H7 (cell line): Measurements from ENCODE around the gene DENND2D. TPM values are rescaled to one million over a fixed set of nuclear protein-coding genes. Genes with fewer than 3 reads are reported as not detected.
A peak's percentile ranks its signal among the peaks of the same experiment; 100 is the strongest.

Experiments used
- DNase-seq: peaks from one replicate; pipeline ENCODE4 v3.0.0; 2012
- H3K27me3 ChIP-seq: 2 replicates; pipeline ENCODE4 v1.6.0; 2011; ENCODE audit warnings: mild to moderate bottlenecking, low read length; ENCODE audit not compliant: control insufficient read depth, insufficient read depth
- H3K36me3 ChIP-seq: replicated peaks from 2 replicates; pipeline ENCODE4 v1.5.1; 2011; ENCODE audit warnings: low read length; ENCODE audit not compliant: control insufficient read depth, insufficient read depth
- H3K4me3 ChIP-seq: 2 replicates; pipeline ENCODE4 v1.5.1; 2011; ENCODE audit warnings: low read depth, mild to moderate bottlenecking, control low read depth, low read length, moderate library complexity; ENCODE audit not compliant: insufficient read depth
- total RNA-seq: library from RNA; depleted of rRNA; stranded (reverse); fragments of >200 nt; shearing (Covaris generic); gene quantifications from 2 replicates; pipeline ENCODE4 v1.2.3, GENCODE V29; 2014

DENND2D gene
- total RNA-seq, 1 experiment from 2014 or later, result not detected

- Histone ChIP-seq H3K36me3 (no peaks in the 10 kb centered on the region), H3K4me3 (no peak within 1 kb of the TSS), H3K27me3 (peaks cover 6% of the 10 kb centered on the region; the same call in 1 of the 2 replicates)
- no peak for DNase-seq
Observed at GRCh38 chr1:111227434-111227833, 27.0 kb upstream of the DENND2D start, which contains the start of gene CHI3L2. CHI3L2 (plus strand) TSS chr1:111227713; CDS start chr1:111227730, 17 bp downstream.

DNA sequence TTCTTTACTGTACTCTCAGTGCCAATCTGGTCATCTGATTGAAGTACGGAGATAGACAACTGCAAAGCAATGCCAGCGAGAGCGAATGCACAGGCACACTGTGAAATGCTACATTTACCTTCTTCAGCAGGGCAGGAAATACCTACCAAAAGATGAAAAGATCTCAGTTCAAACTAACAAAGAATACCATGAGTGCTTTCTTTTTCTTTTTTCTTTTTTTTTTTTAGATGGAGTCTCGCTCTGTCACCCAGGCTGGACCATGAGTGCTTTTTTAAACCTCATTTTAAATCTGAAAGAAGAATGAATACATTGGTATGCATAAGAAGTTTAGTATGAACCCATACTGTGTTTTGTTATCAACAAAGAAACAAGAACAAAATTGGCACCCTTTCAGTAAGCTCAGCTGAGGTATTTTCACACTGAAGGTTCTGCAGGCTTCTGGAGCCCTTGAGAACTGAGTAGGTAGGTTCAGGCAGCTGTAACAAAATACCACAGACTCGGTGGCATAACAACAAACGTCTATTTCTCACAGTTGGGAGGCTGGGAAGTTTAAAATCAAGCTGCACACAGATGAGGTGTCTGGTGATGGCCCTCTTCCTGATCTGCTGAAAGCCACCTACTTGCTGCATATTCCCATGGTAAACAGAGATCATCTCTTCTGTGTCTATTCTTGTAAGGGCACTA is 25.4 kb upstream of the DENND2D start:
- DNase-seq, result no peak
- H3K27me3 ChIP-seq, result peaks cover 6% of the 10 kb centered on the region; the same call in 1 of the 2 replicates
- no peaks in the 10 kb centered on the region for H3K36me3 ChIP-seq
- no peak overlapping the region for H3K4me3 ChIP-seq

- Histone ChIP-seq H3K27me3 (peaks cover 6% of the 10 kb centered on the region; the same call in 1 of the 2 replicates), H3K36me3 (no peaks in the 10 kb centered on the region), H3K4me3 (no peak overlapping the region)
- DNase-seq, result no peak
Observed at GRCh38 chr1:111225091-111225490, 24.6 kb upstream of the DENND2D start.

GRCh38 chr1:111223126-111223685 is 22.8 kb upstream of the DENND2D start:
- H3K36me3 ChIP-seq, result no peaks in the 10 kb centered on the region
- peaks cover 5% of the 10 kb centered on the region; the same call in 1 of the 2 replicates for H3K27me3 ChIP-seq
- DNase-seq, result no peak
- no peak overlapping the region for H3K4me3 ChIP-seq

- Histone ChIP-seq H3K27me3 (peaks cover 3% of the 10 kb centered on the region; the same call in 1 of the 2 replicates), H3K36me3 (no peaks in the 10 kb centered on the region), H3K4me3 (no peak overlapping the region)
- peak; percentile 91 for DNase-seq
Observed at GRCh38 chr1:111222308-111223125, 22.1 kb upstream of the DENND2D start.

DNA sequence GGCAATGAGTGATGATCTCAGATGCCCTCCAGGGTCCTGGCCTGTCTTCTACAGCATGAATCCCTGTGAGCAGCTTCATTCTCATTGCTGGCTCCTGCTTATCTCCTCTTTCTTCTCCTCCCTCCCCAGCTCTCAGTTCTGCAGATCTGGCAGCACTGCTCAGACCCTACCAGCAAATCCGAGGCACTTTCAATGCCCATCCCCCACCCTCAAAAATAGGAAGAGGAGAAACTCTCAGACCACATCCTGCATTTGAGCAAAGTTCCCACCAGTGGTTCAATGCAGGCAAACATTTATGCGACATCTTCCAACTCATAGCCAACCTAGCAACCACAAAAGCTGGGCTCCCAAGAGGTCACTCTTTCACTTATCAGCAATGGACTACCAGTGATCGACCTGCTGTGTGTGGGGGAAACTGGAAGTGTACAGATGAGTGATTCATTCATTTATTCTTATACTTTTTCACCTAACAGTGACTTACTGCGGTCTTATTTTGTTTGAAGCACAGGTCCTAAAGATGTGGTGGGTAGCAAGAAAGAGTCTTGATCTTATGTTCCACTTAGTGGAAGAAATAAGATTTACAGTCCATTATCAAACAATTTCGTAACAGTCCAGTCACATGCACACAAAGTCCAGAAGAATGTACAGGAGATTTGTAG is 21.3 kb upstream of the DENND2D start:
- no peak overlapping the region for H3K4me3 ChIP-seq
- no peak for DNase-seq
- H3K36me3 ChIP-seq, result no peaks in the 10 kb centered on the region
- H3K27me3 ChIP-seq, result peaks cover 2% of the 10 kb centered on the region; the same call in 1 of the 2 replicates

DNA sequence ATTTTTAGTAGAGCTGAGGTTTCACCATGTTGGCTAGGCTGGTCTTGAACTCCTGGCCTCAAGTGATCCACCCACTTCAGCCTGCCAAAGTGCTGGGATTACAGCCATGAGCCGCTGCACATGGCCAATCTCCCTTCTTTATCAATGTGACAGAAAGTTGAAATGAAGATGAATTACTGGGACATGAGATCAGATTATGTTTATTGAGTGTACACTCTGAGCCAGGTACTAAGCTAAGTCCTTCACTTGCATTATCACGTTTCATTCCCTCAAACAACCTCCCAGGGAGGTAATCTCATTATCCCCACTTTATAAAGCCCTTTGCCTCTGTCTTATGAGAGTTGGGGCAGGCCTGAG is 20.8 kb upstream of the DENND2D start:
- no peaks in the 10 kb centered on the region for H3K36me3 ChIP-seq
- DNase-seq, result no peak
- no peak overlapping the region for H3K4me3 ChIP-seq
- no peaks in the 10 kb centered on the region for H3K27me3 ChIP-seq

GRCh38 chr1:111220302-111220890 is 19.9 kb upstream of the DENND2D start:
- no peak for DNase-seq
- no peak overlapping the region for H3K4me3 ChIP-seq
- H3K36me3 ChIP-seq, result no peaks in the 10 kb centered on the region
- no peaks in the 10 kb centered on the region for H3K27me3 ChIP-seq

- Histone ChIP-seq H3K4me3 (no peak overlapping the region), H3K27me3 (no peaks in the 10 kb centered on the region), H3K36me3 (no peaks in the 10 kb centered on the region)
- no peak for DNase-seq
Observed at GRCh38 chr1:111219557-111220286, 19.3 kb upstream of the DENND2D start.

DNA sequence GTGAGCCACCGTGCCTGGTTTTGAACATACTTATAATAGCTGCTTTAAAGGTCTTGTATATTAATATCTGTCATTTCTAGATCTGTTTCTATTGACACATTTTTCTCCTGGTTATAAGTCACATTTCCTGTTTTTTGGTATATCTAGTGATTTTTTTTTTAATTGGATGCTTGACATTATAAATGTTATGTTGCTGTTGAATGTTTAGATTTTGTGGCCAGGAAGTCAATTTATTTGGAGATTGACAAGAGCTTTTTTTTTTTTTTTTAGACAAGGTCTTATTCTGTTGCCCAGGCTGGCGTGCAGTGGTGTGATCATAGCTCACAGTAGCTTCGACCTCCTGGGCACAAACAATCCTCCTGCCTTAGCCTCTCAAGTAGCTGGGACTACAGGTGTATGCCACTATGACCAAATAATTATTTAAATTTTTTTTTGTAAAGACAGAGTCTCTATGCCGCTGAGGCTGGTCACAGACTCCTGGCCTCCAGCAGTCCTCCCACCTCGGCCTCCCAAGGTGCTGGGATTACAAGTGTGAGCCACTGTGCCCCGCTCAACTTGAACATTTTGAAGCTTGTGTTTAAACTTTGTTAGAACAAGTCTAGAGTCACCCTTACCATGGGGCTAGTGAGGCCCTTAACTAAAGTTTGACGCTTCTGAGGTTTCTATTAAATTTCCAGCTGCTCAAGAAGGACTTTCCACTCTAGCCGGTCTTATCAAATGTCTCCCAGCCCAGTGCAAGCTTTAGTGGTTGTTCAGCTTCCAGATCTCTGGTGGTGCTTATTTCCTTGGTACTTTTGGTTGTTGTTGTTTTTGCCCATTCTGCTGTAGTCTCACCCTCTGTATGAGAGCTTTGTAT is 18.5 kb upstream of the DENND2D start:
- DNase-seq, result no peak
- Histone ChIP-seq H3K27me3 (no peaks in the 10 kb centered on the region), H3K4me3 (no peak overlapping the region), H3K36me3 (no peaks in the 10 kb centered on the region)

- no peak overlapping the region for H3K4me3 ChIP-seq
- DNase-seq, result no peak
- no peaks in the 10 kb centered on the region for H3K36me3 ChIP-seq
- no peaks in the 10 kb centered on the region for H3K27me3 ChIP-seq
Observed at GRCh38 chr1:111217183-111217910, 16.9 kb upstream of the DENND2D start.

DNA sequence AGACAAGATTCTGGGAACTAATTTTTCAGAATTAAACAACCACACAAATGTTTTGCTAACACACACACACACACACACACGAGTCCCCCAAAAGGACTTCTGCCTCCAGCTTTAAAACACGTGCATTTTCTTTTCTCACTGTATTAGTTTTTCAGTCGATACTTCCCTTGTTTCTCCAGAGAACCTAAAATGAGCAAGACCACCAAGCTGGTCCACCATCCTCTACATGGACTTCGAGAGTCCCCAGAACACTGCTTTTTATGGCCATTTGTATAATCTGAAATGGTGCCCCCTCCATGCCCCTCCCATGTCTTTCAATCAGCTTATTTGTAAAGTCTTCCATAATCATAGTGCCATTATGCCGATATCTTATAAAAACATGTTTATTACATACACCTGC is 16.3 kb upstream of the DENND2D start:
- no peak for DNase-seq
- Histone ChIP-seq H3K36me3 (no peaks in the 10 kb centered on the region), H3K4me3 (no peak overlapping the region), H3K27me3 (no peaks in the 10 kb centered on the region)
